ENCODE data around the gene C2orf80.
"Not testable (repeated sequence)": the region's sequence is repeated elsewhere in the genome, so short reads cannot be mapped to it uniquely, and the experiment has no call there.

Gene C2orf80
- total RNA-seq: 0 reads per million in 2 donors

DNA sequence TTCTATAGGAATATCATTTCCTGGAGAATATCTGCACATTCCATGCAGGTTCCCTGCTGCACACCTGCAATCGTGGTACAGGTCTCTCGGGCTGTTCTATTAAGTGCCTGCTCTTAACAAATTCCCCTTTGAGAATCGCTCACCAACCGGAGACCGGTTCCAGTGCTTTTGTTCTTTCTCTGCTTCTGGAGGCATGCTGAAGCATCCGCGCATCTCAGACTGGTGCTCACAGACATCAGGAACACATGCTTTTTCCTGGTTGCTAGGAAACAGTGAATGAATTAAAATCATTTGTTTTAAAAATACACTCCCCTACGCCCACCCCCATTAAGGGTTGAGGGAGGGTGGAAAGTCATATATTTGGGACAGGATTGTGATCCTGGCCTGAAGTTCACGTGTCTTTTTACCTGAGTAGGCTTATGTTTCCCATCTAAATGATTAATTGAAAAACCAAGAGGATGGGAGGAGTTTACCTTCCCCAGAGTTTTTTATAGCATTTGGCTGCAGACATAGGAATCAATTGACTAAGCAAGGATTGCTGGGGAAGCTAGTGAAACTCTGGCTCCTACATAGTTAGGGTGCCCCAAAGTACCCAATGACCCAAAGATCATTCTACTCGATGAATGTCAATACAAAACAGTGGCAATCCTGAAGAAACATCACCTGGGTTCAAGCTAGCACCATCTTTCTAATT is at the start of gene C2orf80:
Gene C2orf80 (minus strand): TSS at position 221 of the 694 bp plus-strand sequence. CDS start 3,044 bp downstream, outside the sequence.
- DNase-seq: no peak

DNA sequence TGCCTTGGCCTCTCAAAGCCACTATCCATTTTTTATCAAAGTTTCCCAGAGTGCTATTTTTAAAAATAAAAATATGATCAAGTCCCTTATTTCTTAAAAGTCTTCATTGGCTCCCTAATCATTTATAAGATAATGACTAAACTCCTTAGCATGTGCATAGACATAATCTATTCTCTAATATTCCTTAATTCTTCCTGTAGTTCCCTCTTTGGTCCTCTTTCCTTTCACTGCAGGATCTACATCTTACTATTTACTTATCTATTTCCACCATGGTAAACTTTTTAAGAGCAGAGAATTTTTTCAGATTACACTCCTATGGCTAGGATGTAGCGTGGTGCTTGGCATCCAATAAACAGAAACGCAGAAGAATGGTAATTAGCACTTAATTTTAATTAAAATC is 46.0 kb upstream of the C2orf80 start:
- no peak for DNase-seq

DNA sequence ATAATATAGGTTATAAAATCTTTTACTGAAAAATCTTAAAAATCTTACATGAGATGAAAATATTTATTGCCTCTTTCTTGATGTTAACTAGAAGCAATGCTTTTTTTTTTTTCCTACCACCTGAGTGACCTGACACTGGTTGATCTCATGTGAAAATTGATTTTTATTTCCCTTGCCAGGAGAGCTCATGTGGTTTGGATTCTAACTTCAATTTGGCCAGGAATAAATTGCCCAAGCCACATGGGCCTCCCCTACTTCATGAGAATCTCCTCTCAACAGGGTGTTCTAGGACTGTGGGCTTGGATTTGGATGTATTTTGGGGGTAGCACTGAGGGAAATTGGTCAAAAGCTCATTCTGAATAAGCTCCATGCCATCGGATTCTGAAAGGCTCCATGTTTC is 45.0 kb upstream of the C2orf80 start:
- no peak for DNase-seq

DNA sequence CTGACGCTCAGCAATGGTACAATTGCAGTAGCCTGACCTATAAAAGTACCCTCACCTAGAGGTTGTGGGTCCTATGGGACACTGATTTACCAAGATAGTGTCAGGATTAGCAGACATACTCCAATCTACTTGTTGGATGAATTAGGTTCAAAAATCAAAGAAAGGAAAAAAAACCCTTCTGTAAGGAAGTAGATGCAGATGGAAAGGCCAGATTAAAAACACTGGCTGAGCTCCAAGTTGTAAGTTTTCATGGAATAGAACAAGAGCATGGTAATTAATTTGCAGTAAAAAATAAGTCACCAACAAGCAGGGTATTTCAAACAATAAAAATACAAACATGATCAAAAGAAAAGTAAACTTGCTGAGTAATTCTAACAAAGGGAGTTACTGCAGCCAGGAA is 38.6 kb upstream of the C2orf80 start:
- no peak for DNase-seq

DNA sequence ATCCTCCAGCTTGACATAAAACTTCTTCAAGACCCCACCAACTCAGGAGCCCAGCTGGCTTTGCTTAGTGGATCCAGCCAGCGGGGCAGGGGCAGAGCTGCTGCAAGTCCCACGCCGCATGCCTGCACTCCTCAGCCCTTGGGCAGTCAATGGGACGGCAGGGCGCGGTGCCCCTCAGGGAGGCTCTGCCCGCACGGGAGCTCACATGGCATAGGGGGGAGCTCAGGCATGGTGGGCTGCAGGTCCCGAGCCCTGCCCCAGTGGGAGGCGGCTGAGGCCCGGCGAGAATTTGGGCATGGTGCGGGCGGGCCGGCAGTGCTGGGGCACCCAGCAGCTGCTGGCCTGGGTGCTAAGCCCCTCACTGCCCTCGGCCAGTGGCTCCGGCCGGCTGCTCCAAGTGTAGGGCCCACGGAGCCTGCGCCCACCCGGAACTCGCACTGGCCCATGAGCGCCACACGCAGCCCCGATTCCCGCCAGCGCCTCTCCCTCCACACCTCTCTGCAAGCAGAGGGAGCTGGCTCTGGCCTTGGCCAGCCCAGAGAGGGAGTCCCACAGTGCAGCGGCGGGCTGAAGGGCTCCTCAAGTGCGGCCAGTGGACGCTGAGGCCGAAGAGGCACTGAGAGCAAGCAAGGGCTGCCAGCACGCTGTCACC is 37.9 kb upstream of the C2orf80 start:
- DNase-seq: no peak

DNA sequence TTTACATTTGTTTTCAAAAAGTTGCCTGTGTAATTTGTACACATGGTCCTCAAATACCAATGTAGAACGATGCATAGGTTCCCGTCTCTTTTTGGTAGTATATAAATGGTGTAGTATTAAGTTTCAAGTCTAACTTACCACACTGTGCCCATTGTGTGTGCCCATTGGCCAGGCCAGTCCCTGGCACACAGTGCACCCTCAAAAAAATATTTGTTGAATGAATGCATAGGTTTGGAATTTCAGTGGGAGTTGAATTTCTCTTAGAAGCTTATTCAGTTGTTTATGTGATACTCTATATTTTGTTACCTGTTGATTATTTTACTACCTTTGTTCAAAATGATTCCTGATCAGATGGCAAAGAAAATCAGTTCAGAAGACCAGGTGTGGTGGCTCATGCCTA is 35.0 kb upstream of the C2orf80 start:
- no peak for DNase-seq

DNA sequence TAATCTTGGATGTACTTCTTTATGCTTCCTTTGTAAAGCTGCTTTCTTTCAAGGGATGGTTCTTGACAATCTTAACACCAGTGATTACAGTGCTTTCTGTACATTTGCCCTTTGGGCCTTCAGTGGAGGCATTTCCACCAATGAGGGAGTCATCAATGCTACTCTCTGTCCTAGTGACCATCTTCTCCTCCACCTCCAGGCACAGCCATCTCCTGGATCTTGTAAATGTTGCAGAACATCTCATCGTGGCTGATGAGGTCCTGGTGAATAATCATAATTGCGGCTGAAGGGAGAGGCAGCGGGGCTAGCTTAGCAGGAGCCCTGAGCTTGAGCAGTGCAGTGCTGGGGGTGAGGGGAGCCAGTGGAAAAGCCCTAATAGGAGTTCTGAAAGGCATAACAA is 32.5 kb upstream of the C2orf80 start:
- DNase-seq: no peak

DNA sequence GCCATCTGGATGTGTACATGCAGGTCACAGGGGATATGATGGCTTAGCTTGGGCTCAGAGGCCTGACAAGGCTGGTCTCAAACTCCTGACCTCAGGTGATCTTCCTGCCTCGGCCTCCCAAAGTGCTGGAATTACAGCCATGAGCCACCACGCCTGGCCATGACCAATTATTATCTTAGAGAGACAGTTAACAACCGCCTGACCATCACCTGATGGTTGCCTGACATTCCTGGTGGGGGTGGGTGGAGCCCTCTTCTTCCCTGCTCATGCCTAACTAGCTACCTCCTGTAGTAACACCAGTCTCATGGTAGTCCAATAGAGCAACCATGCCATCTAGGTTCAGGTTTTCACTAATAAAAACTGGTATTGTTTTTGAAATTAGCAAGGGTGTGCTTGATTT is 32.0 kb upstream of the C2orf80 start:
- not testable (repeated sequence) for DNase-seq

DNA sequence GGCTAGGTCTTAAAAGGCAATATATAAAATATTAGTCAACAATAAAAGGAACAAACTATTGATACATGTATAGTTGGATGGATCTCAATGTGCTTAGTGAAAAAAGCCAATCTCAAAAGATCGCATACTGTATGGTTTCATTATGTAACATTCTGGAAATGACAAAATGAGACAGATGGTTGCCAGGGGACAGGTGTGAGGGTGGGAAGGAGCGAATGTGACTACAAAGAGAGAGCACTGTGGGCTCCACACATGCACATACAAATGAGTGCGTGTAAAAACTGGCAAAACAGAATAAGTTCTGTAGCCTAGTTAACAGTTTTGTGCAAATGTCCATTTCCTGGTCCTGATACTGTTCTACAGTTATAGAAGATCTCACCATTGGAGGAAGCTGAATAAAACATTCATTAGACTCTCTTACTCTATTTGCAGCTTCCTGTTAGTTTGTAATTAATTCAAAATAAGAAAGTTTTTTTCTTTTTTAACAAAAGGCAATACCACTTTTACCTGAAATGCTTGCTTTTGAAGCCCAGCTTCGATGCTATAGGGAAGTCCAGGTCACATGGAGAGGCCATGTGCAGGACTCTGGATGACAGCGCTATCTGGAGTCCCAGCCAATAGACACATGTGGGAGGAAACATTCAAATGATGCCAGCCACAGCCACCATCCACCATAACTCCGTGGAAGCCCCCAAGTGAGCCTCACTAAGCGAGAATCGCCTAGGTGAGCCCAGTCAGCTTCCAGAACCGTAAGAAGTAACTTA is 21.0 kb upstream of the C2orf80 start:
- no peak for DNase-seq

DNA sequence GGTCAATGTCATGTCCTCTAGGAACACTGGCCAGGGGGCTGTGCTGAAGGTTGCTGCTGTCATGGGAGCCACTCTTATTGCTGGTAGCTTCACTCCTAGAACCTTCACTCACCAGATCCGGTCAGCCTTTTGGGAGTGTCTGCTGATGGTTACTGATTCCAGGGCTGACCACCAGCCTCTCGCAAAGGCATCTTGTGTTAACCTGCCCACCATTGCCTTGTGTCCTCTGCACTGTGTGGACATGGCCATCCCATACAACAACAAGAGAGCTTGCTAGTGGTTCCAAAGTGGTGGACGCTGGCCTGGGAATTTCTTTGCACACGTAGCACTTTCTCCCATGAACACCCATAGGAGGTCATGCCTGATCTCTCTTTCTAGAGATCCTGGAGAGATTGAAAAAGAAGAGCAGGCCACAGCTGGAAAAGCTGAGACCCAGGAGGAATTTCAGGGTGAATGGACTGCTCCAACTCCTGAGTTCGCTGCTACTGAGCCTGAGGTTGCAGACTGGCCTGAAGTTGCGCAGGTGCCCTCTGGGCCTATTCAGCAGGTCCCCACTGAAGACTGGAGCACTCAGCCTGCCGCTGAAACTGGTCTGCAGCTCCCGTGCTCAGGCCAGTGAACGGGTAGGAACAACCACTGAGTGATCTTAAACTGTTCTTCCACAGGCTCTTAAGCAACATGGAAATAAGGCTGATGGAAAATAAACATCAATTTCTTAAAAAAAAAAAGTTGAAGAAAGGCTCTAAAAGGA is 18.7 kb upstream of the C2orf80 start:
- no peak for DNase-seq

DNA sequence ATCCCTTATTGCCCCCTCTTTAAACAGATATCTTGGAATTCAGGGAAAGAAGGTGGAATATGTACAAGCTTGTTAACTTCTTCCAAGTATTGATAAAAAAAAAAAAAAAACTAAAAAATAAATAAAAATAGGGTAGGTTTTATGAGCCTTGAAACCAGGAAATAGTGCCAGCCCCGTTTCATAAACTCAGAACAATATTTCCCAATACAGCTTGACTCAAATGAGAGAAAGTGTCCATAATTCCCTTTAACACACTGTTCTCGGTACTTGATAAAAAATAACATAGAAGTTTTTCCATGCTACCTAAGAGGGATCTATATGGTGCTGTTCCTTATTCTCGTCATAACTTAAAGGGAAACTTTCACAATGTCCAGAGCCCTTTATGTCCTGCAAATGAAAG is 17.9 kb upstream of the C2orf80 start:
- DNase-seq: no peak

DNA sequence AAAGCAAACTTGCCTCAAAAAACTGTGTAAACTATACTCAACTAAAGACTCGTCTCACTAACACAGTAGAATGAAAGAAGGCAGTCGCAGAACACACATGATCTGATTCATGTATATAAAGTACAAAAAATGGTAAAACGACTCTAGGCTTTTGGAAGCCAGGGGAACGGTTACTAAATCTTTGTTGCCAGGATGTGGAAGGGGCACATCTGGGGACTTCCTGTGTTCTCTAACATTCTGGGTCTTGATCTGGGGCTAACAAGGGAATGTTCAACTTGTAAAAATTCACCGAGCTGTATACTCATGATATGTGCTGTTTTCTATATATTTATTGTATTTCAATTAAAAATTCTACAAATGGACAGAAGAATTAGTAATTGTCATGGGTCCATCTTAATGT is 14.3 kb upstream of the C2orf80 start:
- DNase-seq: no peak

DNA sequence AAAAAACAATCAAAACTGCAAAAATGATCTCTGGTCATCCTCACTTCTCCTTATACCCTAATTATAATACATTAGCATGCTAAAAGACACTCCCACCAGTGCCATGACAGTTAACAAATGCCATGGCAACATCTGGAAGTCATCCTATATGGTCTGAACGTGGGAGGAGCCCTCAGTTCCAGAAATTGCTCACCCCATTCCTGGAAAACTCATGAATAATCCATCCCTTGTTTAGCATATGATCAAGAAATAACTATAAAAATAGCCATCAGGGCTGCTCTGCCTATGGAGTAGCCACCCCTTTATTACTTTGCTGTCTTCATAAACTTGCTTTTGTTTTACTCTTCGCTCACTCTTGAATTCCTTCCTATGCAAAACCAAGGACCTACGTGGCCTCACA is 5.7 kb upstream of the C2orf80 start:
- DNase-seq: no peak

DNA sequence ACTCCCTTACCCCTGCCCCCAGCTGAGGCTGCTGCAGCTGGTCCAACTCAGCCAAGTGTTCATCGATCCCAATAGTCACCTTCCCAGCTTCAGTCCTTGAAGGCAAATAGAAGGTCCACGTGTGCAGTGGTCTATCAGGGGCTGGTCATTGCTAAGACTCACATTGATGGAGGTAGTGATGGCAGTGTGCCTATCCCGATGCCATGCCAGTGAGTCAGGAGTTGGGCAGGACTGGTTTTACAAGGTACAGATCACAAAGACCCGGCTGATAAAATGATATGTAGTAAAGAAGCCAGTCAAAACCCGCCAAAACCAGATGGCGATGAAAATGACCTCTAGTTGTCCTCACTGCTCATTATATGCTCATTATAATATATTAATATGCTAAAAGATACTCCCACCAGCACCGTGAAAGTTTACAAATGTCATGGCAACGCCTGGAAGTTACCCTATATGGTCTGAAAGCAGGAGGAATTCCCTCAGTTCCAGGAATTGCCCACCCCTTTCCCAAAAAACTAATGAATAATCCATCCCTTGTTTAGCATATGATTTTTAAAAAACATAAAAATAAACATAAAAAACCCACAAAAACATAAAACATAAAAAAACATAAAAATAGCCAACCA is 2.9 kb upstream of the C2orf80 start:
- no peak for DNase-seq

DNA sequence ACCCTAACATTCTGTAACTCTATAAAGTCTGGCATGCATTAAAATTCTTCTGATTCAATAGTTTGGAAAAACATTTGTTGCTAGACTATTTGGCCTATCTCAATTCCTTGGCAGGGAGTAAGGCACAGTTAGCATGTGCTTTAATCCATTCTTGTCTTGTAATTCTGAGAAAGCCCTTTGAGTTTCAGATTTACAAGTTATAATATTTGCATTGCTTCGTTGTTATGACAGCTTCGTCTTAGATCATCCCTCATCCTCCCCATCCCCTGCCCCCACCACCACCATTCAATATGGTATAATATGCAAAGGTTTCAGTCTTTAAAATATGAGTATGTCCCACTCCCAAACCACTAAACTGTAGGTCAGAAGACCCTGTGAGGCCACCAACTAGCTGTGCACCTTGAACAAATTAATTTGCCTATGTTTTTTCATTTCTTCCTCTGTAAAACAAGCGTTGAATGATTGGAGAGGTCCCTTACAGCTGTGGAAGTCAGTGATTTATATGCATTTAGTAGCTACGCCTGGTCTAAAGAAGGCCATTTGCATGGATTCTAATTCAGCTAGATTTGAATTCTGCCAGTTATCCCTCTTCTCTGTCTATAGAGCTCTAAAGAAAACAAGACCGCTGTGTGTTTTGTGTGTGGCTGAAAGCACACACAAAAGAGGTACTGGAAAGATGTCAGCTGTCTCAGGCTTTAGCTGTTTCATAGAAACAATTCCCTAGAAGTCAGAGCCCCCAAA is 591 bp downstream of the C2orf80 start:
- no peak for DNase-seq

DNA sequence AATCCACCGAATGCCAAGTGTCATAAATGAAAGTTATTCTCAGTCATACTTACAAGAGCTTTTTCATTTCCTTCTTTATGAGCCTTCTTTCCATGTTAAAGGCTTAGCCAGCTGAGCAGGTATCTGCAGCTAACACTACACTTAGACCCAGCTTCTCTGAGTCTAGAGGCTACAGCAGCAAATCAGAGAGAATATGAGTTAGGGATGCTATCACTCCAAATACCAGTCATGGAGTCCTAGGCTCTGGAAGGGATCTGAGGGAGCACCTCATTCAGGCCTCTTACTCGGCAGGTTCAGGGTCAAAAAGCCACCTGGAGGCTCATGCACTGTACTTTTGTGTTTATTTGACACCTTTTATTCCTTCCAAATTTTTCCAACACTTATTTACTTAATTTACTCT is 2.9 kb downstream of the C2orf80 start:
- DNase-seq: no peak

DNA sequence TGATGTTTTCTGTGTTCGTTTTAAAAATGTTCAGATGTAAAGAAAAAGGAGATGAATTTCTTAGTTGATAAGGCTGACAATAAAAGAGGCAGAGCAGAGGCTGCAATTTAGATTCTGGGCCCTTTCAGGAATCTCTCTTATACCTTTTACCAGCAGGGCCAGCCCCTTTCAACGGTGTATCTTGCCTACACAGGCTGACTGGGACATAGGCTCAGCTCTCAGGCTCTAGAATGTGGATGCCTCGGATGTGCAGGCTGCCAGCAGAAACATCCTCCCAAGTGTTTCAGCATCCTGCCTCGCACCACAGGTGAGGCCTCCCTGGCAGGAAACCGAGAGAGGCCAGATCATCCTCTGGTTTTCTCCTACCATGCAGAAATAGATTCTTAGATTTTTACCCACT is 3.4 kb downstream of the C2orf80 start:
- DNase-seq: no peak

DNA sequence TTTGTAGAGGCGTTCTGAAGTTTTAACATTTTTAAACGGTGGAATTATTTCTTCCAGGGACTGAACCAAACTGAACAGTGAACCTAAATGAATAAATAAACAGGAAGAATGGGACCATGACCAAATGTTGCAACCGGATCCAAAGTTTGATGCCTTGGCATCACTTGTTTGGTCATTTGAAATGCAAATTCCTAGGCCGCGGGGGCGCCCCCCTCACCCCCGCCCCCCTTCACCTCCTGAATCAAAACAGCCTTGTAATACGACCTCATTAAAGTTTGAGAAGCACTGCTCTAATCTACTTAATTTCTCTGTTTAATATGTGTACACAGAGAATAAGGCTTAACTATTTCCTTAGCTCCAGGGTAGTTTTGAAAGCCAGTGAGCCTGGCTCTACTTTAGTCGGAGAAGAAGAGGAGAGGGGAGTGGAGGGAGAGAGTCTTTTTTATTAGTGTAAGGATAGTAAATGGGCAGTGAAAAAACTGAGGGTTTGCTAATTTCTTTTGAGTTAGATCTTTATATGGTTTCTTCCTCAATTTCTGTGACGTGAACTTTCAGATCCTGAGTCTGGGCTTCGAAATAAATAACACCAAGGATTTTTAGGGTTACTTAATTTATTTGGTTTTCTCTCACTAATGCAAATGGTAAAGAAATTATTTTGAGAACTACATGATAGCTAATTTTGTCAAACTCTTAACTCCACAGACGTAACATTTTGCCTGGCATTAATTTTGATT is 5.7 kb downstream of the C2orf80 start:
- DNase-seq: no peak

DNA sequence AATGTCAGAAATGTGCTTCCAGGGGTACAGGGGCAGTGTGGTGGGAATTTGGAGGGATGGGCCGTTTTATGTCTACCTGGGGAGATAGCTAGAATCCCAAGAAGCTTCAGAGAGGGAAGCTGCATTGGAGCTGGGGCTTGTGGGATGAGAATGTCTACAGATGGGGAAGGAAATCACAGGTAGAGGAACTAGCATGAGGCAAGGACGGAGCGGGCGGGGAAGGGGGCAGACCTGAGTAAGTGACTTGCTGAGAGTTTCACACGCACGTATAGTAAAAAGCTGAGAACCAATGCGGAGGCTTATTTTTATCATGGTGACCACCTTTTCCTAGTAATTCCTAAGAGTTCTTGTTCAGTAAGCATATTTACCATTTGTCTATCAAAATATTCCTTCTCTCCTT is 6.3 kb downstream of the C2orf80 start:
- no peak for DNase-seq

DNA sequence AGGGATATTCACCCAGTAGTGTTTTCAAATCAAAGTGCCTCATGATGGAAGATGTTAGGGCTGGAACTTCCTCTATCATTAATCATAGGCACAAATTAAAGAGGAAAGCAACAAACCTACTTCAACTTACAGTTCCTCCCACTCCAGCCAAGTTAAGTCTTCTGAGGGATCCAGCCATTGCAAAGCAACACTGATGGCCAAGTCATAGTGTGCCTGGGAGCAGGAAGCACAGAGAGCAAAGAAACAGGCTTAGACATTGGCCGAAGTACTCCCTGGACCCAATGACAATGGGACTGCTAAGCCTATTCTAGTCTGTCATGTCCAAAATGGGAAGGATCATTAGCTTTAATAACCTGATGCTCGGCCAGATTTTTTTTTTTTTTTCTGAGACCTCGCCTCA is 7.0 kb downstream of the C2orf80 start:
- no peak for DNase-seq

DNA sequence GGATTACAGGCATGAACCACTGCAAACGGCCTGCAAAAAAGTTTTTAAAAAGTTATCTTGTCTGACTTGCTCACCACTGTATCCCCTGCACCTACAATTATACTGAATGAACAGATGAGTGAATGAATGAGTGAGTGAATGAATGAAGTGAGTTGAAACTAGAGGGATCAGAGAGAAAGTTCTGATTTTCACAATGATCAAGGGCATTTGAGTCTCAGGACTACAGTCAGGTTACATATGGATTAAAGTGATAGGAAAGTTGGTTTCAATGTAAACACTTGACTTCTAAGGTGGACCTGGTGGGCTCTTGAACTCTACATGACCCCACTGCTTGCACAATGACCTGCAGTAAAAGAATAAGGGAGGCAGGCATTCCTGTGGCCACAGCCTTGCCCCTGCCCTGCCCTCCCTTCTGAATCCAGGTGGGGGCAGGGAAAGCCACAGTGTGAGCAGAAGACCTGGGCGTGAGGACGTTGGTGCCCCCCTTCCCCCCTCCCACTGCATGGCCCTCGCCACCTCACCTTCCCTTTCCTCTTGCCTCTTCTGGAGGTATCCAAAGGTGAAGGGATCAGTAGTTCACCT is 10.7 kb downstream of the C2orf80 start:
- DNase-seq: no peak
